KOPT-K1 (cell line): Measurements from ENCODE around the gene CIRBP.

Source experiments
- H3K27ac ChIP-seq: fragments of 200-600 bp; sonication (generic); 2 replicates; pipeline ENCODE4 v1.5.1; 2016; ENCODE audit warnings: antibody characterized with exemption, mild to moderate bottlenecking, low read depth, low read length; ENCODE audit not compliant: poor library complexity, severe bottlenecking
- H3K36me3 ChIP-seq: fragments of 200-600 bp; sonication (generic); 2 replicates; pipeline ENCODE4 v1.5.1; 2017; ENCODE audit warnings: antibody characterized with exemption, mild to moderate bottlenecking, low read length, moderate library complexity; ENCODE audit not compliant: insufficient read depth
- H3K9me3 ChIP-seq: fragments of 200-600 bp; sonication (generic); 2 replicates; pipeline ENCODE4 v1.5.1; 2017; ENCODE audit warnings: antibody characterized with exemption, low read length, mild to moderate bottlenecking; ENCODE audit not compliant: insufficient read depth, poor library complexity, severe bottlenecking

CIRBP gene

DNA sequence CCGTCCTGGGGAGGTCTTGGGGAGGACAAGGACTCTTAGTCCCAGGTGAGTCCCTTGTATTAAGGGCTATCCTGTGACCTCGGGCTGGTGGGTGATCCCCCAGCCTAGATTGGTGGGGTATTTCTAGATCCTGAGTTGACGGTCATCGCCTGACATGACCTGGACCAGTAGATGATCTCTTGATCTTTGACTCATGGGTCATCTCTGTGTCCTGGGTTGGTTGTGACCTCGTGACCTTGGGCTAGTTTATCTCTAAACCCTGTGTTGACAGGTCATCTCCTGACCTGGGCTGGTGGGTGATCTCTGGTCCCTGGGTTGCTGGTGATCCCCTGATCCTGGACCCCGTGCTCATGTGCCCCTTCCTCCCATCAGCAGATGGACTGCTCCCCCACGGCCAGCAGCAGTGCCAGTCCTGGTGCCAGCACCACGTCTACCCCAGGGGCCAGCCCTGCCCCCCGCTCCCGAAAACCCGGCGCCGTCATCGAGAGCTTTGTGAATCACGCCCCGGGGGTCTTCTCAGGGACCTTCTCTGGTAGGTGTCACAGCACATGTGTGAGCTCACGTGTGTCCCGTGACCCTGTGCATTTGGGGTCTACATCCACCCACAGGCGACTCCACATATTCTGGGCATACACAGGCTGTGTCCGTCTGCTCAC, 14.5 kb upstream of the CIRBP start:
- Histone ChIP-seq H3K27ac (no peak overlapping the region), H3K9me3 (no peaks in the 10 kb centered on the region), H3K36me3 (peaks cover 50% of the 10 kb centered on the region)

DNA sequence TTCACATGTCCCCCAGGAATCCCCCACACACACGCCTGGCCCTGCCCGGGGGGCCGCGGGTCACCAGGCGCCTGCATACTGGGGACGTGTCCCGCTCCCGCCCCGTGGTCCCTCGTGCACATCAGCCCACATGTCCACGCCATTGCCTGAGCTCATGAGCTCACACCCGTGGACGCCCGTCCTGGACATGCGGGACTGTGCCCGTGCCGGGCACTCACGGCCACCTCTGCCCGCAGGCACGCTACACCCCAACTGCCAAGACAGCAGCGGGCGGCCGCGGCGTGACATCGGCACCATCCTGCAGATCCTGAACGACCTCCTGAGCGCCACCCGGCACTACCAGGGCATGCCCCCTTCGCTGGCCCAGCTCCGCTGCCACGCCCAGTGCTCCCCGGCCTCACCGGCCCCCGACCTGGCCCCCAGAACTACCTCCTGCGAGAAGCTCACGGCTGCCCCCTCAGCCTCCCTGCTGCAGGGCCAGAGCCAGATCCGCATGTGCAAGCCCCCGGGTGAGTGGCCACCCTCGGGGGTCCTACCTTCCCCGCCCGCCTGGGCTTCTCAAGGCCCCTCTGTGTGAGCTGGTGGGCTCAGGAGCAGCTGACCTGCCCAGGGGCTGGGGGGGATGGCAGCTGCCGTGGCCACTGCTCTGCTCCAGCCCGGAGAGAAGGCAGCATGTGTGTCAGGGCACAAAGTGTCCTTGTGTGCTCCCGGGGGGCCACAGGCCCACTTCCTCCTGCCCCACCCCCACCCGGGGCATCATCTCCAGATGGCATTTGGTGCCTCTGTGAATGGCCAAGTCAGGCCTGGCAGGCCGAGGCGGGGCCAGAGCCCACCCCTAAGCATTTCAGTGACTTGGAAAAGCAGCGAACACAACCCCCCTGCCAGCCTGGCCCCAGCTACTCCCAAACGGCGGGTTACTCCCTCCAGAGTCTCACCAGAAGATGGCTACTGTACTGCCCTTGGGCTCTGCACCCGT, 13.7 kb upstream of the CIRBP start:
- no peak overlapping the region for H3K27ac ChIP-seq
- H3K36me3 ChIP-seq, result peaks cover 50% of the 10 kb centered on the region

DNA sequence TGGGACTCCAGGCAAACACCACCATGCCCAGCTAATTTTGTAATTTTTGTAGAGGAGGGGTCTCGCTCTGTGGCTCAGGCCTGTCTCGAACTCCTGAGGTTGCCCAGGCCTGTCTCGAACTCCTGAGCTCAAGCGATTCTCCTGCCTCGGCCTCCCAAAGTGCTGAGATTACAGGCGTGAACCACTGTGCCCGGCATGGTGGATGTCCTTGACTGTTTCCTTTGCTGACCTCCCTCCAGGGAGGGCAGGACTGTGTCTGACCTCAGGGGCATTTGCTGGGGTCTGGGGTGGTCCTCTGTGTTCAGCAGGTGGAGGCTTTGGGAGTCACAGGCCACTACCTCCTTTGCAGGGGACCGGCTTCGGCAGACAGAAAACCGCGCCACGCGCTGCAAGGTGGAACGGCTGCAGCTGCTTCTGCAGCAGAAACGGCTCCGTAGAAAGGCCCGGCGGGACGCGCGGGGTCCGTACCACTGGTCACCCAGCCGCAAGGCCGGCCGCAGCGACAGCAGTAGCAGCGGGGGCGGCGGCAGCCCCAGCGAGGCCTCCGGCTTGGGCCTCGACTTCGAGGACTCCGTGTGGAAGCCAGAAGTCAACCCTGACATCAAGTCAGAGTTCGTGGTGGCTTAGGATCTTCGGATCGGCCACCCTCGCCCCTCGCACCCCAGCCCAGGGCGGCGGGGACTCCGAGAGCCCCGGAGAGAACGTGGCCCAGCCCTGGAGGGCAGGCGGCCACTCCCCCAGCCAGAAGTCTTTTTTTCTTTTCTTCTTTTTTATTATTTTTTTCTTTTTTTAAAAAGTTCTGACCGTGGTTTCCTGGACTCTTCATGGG, 12.3 kb upstream of the CIRBP start:
- Histone ChIP-seq H3K27ac (no peak overlapping the region), H3K36me3 (peaks cover 50% of the 10 kb centered on the region), H3K9me3 (no peaks in the 10 kb centered on the region)

More for the DNA sequence above, 13.7 kb upstream of the CIRBP start:
- H3K9me3 ChIP-seq, result no peaks in the 10 kb centered on the region

DNA sequence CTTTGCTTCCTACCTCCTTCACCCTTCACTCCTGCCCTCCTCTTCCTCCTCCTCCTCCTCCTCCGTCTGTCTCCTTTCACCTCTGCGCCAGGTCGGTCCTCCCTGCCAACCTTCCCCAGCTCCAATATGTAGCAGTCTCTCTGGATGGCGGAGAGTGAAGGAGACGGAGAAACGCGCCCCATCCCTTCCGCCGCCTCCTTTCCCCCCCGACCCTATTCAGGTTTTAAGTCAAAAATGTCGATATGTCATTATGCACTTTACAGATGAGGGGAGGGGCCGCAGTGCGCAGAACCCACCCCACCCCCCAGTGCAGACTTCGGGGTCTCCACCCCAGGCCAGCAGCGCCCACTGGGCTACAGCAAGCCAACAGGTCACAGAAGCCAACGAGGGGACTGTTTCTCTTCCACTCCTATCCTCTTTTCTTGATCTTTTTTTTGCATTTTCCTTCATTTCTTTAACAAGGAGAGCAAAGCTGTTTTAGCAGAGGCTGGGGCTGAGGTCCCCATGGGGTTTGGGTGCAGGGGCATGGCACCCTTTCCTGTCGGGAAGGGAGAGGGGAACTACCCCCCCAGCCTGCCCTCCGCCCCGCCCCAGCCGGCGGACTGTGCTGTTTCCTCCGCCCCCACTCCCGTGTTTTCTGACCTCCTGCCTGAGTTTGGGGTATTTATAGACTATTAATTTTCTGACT, 11.5 kb upstream of the CIRBP start:
- Histone ChIP-seq H3K9me3 (no peaks in the 10 kb centered on the region), H3K27ac (peak overlapping the region; percentile 88), H3K36me3 (peaks cover 50% of the 10 kb centered on the region)

DNA sequence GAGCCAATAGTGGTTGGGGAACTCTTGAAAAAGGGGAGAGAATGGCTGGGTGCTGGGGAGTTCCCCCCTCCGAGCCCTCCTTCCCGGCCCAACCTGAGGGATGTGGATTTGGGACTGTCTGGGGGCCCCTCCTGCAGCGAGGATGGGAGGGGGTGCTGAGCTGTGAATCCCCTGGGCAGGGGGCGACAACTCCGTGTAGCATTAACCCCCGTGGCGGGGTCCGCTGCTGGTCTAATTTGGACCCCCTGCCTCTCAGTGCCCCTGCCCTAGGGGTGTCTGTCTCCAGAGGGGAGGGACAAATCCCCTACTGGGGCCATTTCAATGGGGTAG, 11.0 kb upstream of the CIRBP start:
- Histone ChIP-seq H3K27ac (peak overlapping the region; percentile 88), H3K9me3 (no peaks in the 10 kb centered on the region), H3K36me3 (peaks cover 50% of the 10 kb centered on the region)

DNA sequence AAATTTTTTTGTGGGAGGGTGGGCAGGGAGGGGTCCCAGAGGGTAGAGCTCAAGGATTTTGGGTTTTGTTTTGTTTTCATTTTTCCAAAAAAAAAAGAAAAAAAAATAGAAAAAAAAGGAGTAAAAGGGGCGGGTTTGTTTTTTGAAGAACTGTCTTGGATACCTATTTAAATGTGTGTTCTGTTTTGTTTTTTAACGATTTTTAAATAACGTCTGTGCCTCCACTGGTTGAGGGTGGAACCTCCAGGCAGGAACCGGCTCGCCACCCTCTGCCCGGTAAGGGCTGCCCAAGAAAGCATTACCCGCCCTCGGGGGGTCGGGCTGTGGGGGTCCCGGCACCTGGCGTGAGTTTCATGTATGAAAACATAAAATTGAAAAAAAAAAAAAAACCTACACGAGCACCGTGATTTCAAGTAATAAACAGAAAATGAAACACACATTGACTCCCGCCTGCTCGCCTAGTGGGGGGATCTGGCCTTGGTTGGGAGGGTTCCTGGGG, 10.4 kb upstream of the CIRBP start:
- peaks cover 47% of the 10 kb centered on the region for H3K36me3 ChIP-seq

DNA sequence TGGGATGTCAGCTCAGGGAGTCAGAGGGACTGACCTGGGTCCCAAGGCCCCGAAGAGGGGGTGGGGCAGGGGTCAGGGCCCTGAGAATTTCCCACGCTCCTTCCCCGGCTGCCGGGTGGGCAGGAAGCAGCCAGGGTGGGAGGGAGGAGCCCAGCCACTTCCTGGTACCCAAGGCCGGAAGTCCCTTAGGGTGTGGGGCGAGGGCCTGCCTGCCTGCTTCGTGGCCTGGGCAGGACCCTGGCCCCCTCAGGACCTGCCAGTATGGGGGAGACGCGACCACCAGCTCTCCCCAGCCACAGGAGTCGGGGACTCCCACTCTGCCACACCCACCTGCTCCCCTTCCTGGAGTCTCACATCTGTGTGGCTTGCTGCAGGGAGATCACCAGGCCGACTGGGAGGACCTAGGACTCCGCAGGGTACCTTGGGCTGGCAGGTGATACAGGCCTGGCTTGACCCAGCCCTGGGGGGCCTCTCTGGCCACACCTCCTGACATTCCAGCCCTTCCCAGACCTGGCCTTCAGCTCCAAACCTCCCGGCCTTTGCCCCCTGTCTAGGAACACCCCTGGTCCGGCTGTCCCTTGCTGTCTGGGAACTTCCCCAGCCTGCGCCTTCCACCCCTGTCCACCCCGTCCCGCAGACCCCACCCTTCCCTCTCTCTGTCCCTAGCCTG, 9.8 kb upstream of the CIRBP start:
- H3K9me3 ChIP-seq, result no peaks in the 10 kb centered on the region

More for the DNA sequence above, 10.4 kb upstream of the CIRBP start:
- H3K9me3 ChIP-seq, result no peaks in the 10 kb centered on the region
- peak overlapping the region; percentile 88 for H3K27ac ChIP-seq

DNA sequence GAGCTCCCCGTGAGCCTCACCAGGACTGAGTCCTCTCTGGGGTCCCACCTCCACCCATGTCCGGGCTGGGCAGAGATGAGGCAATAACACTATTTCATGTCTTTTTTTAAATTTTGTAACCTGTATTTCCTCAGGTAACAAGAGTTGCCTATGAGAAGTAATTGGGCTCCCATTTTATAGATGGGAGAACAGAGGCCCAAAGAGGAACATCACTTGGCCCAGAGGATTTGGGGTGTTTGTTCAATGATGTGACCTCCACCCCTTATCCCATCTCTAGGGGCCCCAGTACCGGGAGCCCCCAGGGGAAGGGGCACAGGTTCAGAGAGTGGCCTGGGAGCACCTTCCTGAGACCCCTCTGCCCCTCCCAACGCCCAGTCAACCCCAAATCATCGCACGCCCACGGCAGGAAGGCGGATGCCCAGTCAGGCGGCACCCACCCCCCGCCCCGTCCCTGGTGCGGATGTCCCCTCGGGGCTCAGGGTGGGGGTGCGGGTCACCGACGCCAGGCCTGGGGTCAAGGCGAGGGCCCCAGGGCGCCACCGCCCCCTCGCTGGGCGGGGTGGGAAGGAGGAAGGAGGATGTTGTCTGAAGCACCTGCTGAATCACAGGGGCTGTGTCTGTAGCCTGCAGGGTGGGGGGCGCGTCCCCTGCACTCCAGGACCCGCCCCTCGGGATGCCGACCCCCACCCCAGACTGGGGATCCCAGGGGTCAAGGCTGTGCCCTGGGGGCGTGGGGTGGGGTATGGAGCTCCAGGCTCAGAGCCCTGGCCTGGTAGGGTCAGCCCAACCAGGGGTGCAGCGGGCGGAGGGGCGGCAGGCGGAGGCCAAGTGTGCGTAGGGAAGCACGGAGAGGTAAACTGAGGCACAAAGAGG, 9.0 kb upstream of the CIRBP start:
- Histone ChIP-seq H3K9me3 (no peaks in the 10 kb centered on the region), H3K36me3 (peaks cover 33% of the 10 kb centered on the region), H3K27ac (peak overlapping the region; percentile 88)

More for the DNA sequence above, 9.8 kb upstream of the CIRBP start:
- Histone ChIP-seq H3K36me3 (peaks cover 41% of the 10 kb centered on the region), H3K27ac (peak overlapping the region; percentile 88)

DNA sequence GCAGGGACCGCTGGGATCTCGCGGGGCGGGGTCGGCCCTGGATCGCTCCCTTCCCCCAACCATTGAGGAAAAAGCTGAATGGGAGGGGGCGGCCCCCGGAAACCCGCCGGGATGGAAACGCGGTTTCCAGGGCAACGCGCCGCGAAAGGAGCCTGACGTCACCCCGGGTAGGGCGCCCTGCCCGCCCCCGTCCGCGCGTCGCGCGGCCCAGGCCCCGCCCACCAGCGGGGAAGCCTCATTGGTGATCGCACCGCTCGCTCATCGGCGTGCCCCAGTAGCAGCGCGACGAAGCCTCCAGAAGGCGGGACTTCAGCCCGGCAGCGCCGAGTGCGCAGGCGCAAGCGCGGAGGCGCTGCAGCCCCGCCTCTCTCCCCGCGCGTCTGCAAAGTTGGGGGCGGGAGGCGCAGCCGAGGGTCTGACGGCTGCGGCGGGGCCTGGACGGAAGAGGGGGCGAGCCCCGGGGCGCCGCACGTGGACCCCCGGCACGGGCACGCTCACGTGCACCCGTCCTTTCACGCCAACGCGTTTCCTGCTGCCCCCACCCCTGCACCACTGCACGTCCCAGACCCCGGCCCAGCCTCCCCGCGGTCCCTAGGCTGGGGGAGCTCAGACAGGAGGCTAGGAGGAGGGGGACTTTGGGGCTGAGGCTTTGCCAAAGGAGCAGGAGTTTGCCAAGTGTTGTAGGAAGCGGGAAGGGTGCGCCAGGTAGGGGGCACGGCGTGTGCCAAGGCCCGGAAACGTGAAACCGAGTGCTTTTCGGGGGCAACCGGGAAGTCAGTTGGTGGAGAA, 8.2 kb upstream of the CIRBP start:
- peak overlapping the region; percentile 88 for H3K27ac ChIP-seq
- H3K36me3 ChIP-seq, result peaks cover 25% of the 10 kb centered on the region
- no peaks in the 10 kb centered on the region for H3K9me3 ChIP-seq

DNA sequence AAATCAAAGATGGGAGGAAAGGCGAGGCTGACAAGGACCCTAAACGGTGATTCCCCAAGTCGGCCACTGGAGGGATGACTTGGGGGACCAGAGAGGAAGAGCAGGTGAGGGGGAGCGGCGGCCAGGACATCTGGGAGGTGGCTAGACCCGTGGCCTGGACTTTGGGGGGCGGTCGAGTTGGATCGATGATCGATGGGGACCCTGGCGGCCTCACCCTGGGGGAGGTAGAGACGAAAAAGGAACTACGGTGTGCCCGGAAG, 7.7 kb upstream of the CIRBP start:
- peak overlapping the region; percentile 87 for H3K27ac ChIP-seq
- no peaks in the 10 kb centered on the region for H3K9me3 ChIP-seq
- H3K36me3 ChIP-seq, result peaks cover 20% of the 10 kb centered on the region

DNA sequence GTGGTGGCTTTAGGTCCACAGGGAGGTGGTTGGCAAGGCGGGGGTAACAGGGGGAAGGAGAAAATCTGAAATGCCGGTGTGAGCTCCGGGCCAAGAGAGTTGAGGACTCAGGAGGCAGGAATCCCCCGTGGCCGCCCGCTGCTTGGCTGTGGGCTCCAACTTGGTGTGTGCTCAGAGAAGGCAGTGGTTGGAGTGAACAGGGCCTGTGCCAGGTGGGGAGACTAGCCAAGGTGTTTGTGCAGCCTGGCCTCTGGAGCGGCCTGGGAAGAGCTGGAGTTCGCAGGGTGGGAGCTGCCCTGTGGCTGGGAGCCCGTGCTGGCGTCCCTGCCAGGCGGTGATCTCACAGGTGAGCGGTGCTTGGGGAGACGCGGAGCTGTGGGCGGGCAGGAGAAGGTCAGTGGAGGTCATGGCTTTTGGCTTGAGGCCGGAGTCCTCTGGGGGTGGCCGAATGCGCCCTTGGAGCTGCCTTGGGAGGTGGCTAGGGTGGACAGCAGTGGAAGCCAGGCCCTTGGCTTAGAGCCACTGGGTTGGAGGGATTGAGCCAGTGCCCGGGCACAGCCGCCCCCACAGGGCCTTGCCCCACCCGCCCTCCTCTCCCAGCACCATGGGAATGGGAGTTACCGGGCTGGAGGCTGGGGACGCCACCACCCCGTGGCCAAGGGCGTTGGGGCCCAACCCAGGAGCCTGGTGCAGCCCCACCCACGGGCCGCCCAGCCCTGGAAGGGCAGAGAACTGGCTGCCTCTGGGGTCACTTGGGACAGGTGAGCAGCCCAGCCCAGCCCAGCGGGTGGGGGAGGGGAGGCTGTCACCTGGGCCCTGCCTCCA, 7.1 kb upstream of the CIRBP start:
- Histone ChIP-seq H3K27ac (peak overlapping the region; percentile 87), H3K36me3 (peaks cover 14% of the 10 kb centered on the region), H3K9me3 (no peaks in the 10 kb centered on the region)

DNA sequence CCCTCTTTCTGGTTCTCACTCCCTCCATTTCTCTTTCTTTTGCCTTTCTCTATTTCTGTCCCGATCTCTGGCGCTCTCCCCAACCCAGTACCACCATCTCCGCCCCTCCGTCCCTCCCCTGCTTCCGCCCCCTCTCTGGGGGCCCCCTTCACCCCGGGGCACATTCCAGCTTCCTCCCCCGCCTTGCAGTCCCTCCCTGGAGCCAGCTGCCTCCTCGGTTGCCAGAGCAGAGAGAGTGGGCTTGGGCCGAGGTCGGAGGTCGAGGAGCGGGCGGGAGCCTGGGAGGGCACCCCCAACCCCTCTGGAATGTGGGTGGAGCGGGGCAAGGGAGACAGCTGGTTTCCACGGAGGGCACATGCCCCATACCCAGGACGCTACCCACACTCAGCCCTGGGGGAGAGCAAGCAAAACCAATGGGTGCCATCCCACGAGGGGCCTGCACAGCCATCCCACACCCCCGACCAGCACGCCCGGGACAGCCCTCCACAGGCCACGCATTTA, 6.5 kb upstream of the CIRBP start:
- Histone ChIP-seq H3K9me3 (no peaks in the 10 kb centered on the region), H3K36me3 (peaks cover 8% of the 10 kb centered on the region), H3K27ac (peak overlapping the region; percentile 87)
